A549 treated with GW870086 at 1 μM for 4 hours (cell line): ENCODE data around the gene C9orf152. TPM values are rescaled to one million over a fixed set of nuclear protein-coding genes. Genes with fewer than 3 reads are reported as not detected.

Experiments used
- total RNA-seq: library from RNA; stranded (reverse); fragments of 200-300 nt; extraction: Qiagen RNA extraction; gene quantifications from 5 replicates; pipeline ENCODE4 v1.2.3, GENCODE V29; 2022; ENCODE audit warnings: low read depth

C9orf152 gene, protein sequence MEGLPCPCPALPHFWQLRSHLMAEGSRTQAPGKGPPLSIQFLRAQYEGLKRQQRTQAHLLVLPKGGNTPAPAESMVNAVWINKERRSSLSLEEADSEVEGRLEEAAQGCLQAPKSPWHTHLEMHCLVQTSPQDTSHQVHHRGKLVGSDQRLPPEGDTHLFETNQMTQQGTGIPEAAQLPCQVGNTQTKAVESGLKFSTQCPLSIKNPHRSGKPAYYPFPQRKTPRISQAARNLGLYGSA
- 0.05 to 0.13 TPM (median 0.07 TPM) in 5 replicates for total RNA-seq

DNA sequence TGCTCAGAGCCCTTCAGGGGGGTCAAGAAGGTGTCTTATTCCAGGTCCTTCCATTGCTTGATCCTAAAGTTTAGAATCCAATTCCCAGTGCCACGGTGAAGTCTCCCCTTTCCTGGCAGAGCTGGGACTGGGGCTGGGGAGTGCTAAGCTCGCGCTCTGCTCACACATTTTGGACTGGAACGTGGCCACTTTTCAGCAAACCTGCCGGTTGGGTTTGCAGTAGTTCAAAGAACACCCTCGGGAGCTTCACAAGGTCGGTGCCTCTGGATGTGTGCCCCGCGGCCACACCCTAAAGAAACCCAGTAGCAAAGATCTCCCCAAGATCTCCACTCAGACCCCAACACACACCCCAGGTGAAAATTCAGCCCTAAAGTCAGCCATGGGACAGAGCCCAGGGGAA lies at the start of gene C9orf152:
Gene C9orf152, minus strand, starts transcription at position 129 of the 400 bp plus-strand sequence. CDS start 580 bp downstream, outside the sequence.

DNA sequence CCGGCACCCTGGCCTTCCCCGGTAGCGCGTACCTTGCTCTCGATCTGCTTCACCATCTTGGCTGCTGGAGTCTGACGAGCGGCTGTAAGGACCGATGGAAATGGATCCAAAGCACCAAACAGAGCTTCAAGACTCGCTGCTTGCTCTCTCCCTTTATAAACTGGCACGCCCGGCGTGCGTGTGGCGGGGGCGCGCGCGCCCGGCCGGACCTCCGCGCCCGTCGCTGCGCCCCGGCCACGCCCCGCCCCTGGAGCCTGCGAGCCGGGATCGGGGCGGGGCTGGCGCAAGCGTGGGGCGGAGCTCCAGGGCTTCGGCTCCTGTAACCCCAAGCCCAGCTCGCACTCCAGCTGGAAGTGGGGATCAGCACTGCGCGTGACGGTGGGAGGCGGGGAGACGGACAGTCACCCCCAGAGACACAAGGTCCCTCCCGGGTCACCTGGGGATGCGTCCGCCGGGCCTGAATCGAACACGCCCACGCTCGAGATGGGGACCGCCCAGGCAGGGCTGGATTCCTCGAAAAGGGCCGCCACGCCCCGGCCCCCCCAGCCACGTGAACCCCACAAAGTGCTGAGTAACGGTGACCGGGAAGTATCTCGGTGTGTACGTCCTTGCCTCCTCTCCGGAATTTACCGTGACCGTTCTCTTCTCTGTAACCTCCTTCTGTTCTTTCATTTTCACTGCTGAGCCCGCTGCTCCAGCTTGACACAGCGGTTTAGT lies 48.6 kb upstream of the C9orf152 start, which contains the start of gene TXN:
Gene TXN, minus strand, starts transcription at position 128 of the 717 bp plus-strand sequence. Its CDS starts 72 bp downstream, at position 56.

Other genes starting within 250 kb of the C9orf152 start
- gene TXN, start 48.3 kb upstream of the C9orf152 start, total RNA-seq: 1,216 to 1,414 TPM (median 1,277 TPM) in 5 replicates
- gene TXNDC8, start 129.7 kb upstream of the C9orf152 start, total RNA-seq: not detected in 5 replicates